ENCODE measurements around the gene ENDOV.

ENDOV gene

DNA sequence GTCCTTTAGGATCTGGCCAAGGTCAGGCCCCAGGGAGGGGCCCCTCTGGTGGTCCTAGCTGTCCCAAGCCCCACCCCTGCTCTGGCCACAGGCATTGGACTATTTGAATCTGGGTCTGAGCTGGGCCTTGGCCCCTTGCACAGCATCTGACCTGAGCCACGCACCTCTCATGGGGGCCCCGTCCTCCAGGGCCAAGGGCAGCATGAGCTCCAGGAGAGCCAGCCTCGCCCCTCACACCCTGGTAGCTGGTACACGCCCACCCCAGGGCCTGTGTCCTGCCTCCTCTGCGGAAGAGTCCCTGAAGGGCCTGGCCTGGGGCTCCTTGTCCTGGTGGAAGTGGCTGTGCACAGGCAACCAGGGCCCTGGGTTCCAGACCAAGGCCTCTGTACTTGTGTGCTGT is 23.8 kb downstream of the ENDOV start:
- Histone ChIP-seq H3K27me3 (replicated peaks in 2 of 5; ENCODE audit: control insufficient read depth in 4 of 5, insufficient read depth in 5 of 5, low read length in 4 of 5) (peaks cover 0 to 4% (median 0%) of the 10 kb centered on the region in 5 experiments), H3K36me3 (ENCODE audit: control insufficient read depth in 4 of 4, insufficient read depth in 4 of 4, low read length in 3 of 4) (no peaks in the 10 kb centered on the region), H3K9me3 (ENCODE audit: control extremely low read depth in 1 of 5, control insufficient read depth in 4 of 5, insufficient read depth in 2 of 5, low read depth in 1 of 5, low read length in 4 of 5) (no peaks in the 10 kb centered on the region), H3K27ac (ENCODE audit: insufficient read depth in 1 of 2, low read depth in 1 of 2, low read length in 2 of 2, poor library complexity in 1 of 2, severe bottlenecking in 2 of 2) (no peak overlapping the region), H3K4me3 (ENCODE audit: control insufficient read depth in 1 of 7, extremely low read depth in 1 of 7, insufficient read depth in 4 of 7, low read depth in 2 of 7, low read length in 6 of 7) (no peak overlapping the region), H3K4me1 (ENCODE audit: control extremely low read depth in 1 of 4, control insufficient read depth in 4 of 4, insufficient read depth in 4 of 4, low read length in 3 of 4) (no peaks in the 10 kb centered on the region)
- no peak for DNase-seq
- CTCF ChIA-PET, result interaction anchor here (1.1 to 4.3 kb wide), 2 partner anchors 11 to 193 kb away, joined by 3 to 14 read pairs; no protein-coding TSS in a partner anchor
- POLR2A ChIA-PET, result no interaction called here
- 97% methylated on average over 5 of the region's 5 CpGs for WGBS (ENCODE audit: insufficient coverage)

DNA sequence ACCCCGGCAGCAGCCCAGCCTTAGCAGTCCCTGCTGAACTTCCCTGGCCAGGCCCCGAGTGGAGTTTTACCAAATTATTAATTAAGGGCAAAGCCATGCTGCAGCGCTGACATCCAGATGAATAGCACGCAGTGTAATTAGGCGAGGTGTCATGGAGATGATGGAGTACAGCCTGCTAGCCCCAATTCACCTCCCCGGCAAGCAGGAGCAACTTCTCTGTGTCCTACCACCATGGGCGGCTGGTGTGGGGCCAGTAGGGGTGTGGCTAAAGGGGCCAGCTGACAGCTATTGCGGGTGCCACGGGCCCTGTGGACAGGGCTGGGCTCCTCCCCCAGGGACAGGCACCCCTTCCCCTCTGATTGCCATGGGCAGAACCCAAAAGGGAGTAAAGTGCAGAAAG is 24.5 kb downstream of the ENDOV start:
- DNase-seq, result no peak
- H3K36me3 ChIP-seq (ENCODE audit: control insufficient read depth in 4 of 4, insufficient read depth in 4 of 4, low read length in 3 of 4), result no peaks in the 10 kb centered on the region
- H3K9me3 ChIP-seq (ENCODE audit: control extremely low read depth in 1 of 5, control insufficient read depth in 4 of 5, insufficient read depth in 2 of 5, low read depth in 1 of 5, low read length in 4 of 5), result no peaks in the 10 kb centered on the region
- WGBS (ENCODE audit: insufficient coverage), result 97% methylated on average over 7 of the region's 9 CpGs
- no peak overlapping the region for H3K27ac ChIP-seq (ENCODE audit: insufficient read depth in 1 of 2, low read depth in 1 of 2, low read length in 2 of 2, poor library complexity in 1 of 2, severe bottlenecking in 2 of 2)
- ChIA-PET CTCF (interaction anchor here (1.1 to 4.3 kb wide), 2 partner anchors 12 to 192 kb away, joined by 3 to 14 read pairs; no protein-coding TSS in a partner anchor), POLR2A (no interaction called here)
- H3K27me3 ChIP-seq (replicated peaks in 2 of 5; ENCODE audit: control insufficient read depth in 4 of 5, insufficient read depth in 5 of 5, low read length in 4 of 5), result peaks cover 0 to 4% (median 0%) of the 10 kb centered on the region in 5 experiments
- no peak overlapping the region for H3K4me3 ChIP-seq (ENCODE audit: control insufficient read depth in 1 of 7, extremely low read depth in 1 of 7, insufficient read depth in 4 of 7, low read depth in 2 of 7, low read length in 6 of 7)
- H3K4me1 ChIP-seq (ENCODE audit: control extremely low read depth in 1 of 4, control insufficient read depth in 4 of 4, insufficient read depth in 4 of 4, low read length in 3 of 4), result no peaks in the 10 kb centered on the region

DNA sequence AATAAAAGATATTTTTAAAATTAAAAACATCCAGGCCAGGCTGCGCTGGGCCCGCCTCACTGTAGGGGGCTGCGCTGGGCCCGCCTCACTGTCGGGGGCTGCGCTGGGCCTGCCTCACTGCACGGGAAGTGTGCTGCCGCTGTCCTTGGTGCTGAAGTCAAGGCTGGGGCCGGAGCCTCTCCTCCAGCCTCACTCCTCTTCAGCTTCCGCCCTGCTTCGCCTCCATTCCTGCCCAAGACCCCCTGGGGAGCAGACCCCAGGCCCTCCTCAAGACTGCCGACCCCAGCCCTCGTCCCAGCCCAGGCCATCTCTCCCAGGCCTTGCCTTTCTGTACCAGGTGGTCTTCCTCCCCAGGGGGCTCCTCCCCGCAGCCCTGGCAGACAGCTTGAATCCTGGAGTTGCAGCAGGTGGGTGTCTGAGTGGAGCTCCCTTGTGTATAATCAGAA is 26.2 kb downstream of the ENDOV start:
- POLR2A ChIA-PET, result interaction anchor here (0.6 kb wide), 1 partner anchor 38 kb away, joined by 4 read pairs; no protein-coding TSS in a partner anchor
- Histone ChIP-seq H3K4me1 (ENCODE audit: control extremely low read depth in 1 of 4, control insufficient read depth in 4 of 4, insufficient read depth in 4 of 4, low read length in 3 of 4) (no peaks in the 10 kb centered on the region), H3K4me3 (ENCODE audit: control insufficient read depth in 1 of 7, extremely low read depth in 1 of 7, insufficient read depth in 4 of 7, low read depth in 2 of 7, low read length in 6 of 7) (no peak overlapping the region), H3K27ac (ENCODE audit: insufficient read depth in 1 of 2, low read depth in 1 of 2, low read length in 2 of 2, poor library complexity in 1 of 2, severe bottlenecking in 2 of 2) (no peak overlapping the region), H3K36me3 (ENCODE audit: control insufficient read depth in 4 of 4, insufficient read depth in 4 of 4, low read length in 3 of 4) (no peaks in the 10 kb centered on the region), H3K27me3 (replicated peaks in 2 of 5; ENCODE audit: control insufficient read depth in 4 of 5, insufficient read depth in 5 of 5, low read length in 4 of 5) (peaks cover 0 to 4% (median 0%) of the 10 kb centered on the region in 5 experiments), H3K9me3 (ENCODE audit: control extremely low read depth in 1 of 5, control insufficient read depth in 4 of 5, insufficient read depth in 2 of 5, low read depth in 1 of 5, low read length in 4 of 5) (no peaks in the 10 kb centered on the region)
- WGBS (ENCODE audit: insufficient coverage), result 61% methylated on average over 12 of the region's 14 CpGs
- CTCF ChIA-PET, result interaction anchor here (4.3 kb wide), 1 partner anchor 13 kb away, joined by 14 read pairs; no protein-coding TSS in a partner anchor
- DNase-seq, result peak; percentile 38 to 79 (median 77)

DNA sequence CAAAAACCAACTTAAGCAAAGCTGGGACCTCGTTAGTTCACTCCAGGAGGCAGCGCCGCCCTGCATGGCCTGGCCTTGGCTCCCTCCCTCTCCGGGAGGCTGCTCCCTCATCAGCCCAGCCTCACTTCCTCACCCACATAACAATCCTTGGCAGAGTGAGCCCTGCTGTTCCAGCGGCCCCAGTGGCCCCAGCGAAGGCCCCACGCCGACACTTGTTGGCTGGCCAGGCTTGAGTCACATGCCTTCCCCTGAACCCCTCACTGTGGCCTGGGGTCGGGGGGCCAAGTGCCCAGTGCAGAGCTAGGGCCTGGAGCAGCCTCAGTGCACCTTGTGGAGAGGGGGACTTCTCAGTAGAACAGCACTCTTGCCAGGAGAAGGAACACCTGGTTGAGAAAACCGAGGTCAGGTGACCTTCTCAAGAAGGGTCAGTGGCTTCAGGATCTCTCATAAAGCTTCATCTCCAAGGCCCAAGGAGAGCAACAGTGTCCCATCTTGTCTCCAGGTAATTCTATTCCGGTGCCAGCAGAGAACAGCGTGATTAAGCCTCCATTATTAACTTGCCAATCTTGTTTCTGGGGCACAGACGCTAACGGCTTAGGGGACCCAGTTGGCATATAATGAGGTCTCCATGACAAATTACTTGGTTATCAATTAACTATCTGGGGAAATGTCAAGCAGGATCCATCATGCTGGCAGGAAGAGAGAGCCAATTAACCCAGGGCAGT is 26.8 kb downstream of the ENDOV start:
- Histone ChIP-seq H3K4me3 (ENCODE audit: control insufficient read depth in 1 of 7, extremely low read depth in 1 of 7, insufficient read depth in 4 of 7, low read depth in 2 of 7, low read length in 6 of 7) (no peak overlapping the region), H3K27ac (ENCODE audit: insufficient read depth in 1 of 2, low read depth in 1 of 2, low read length in 2 of 2, poor library complexity in 1 of 2, severe bottlenecking in 2 of 2) (no peak overlapping the region), H3K27me3 (replicated peaks in 2 of 5; ENCODE audit: control insufficient read depth in 4 of 5, insufficient read depth in 5 of 5, low read length in 4 of 5) (peaks cover 0 to 6% (median 0%) of the 10 kb centered on the region in 5 experiments), H3K36me3 (ENCODE audit: control insufficient read depth in 4 of 4, insufficient read depth in 4 of 4, low read length in 3 of 4) (no peaks in the 10 kb centered on the region), H3K4me1 (ENCODE audit: control extremely low read depth in 1 of 4, control insufficient read depth in 4 of 4, insufficient read depth in 4 of 4, low read length in 3 of 4) (no peaks in the 10 kb centered on the region), H3K9me3 (ENCODE audit: control extremely low read depth in 1 of 5, control insufficient read depth in 4 of 5, insufficient read depth in 2 of 5, low read depth in 1 of 5, low read length in 4 of 5) (no peaks in the 10 kb centered on the region)
- ChIA-PET POLR2A (no interaction called here), CTCF (interaction anchor here (4.3 kb wide), 1 partner anchor 14 kb away, joined by 14 read pairs; no protein-coding TSS in a partner anchor)
- WGBS (ENCODE audit: insufficient coverage), result 97% methylated on average over 11 of the region's 14 CpGs
- DNase-seq, result no peak

DNA sequence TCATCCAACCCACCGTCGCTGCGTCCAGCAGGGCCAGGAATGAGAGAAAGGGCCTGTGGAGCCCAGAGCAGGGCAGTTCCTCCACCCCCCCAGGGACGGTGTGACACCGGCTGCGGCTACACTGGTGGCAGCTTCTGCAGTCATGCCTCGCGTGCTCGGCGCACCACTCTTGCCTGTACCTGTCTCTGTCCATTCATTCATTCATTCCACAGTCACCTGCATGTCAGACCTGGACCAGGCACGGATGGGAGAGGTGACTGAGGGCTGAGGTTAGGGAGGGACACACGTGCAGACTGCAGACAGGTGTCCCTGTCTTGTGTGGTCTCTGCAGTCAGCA is 27.3 kb downstream of the ENDOV start:
- POLR2A ChIA-PET, result no interaction called here

DNA sequence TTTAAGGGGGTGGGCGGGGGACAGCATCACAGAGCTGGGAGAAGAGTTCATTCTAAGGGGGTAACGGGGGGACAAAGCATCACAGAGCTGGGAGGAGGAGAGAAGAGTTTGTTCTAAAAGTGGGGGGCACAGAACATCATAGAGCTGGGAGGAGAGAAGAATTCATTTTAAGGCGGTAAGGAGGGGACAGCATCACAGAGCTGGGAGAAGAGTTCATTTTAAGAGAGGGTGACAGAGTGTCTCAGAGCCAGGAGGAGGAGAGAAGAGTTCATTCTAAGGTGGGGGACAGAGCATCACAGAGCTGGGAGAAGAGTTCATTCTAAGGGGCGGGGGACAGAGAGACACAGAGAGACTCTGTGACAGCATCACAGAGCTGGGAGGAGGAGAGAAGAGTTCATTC is 27.8 kb downstream of the ENDOV start:
- no peak overlapping the region for H3K27ac ChIP-seq (ENCODE audit: insufficient read depth in 1 of 2, low read depth in 1 of 2, low read length in 2 of 2, poor library complexity in 1 of 2, severe bottlenecking in 2 of 2)
- no peaks in the 10 kb centered on the region for H3K36me3 ChIP-seq (ENCODE audit: control insufficient read depth in 4 of 4, insufficient read depth in 4 of 4, low read length in 3 of 4)
- DNase-seq, result no peak
- CTCF ChIA-PET, result no interaction called here
- no peaks in the 10 kb centered on the region for H3K4me1 ChIP-seq (ENCODE audit: control extremely low read depth in 1 of 4, control insufficient read depth in 4 of 4, insufficient read depth in 4 of 4, low read length in 3 of 4)
- H3K9me3 ChIP-seq (ENCODE audit: control extremely low read depth in 1 of 5, control insufficient read depth in 4 of 5, insufficient read depth in 2 of 5, low read depth in 1 of 5, low read length in 4 of 5), result no peaks in the 10 kb centered on the region
- POLR2A ChIA-PET, result no interaction called here
- peaks cover 0 to 6% (median 0%) of the 10 kb centered on the region in 5 experiments for H3K27me3 ChIP-seq (replicated peaks in 2 of 5; ENCODE audit: control insufficient read depth in 4 of 5, insufficient read depth in 5 of 5, low read length in 4 of 5)
- H3K4me3 ChIP-seq (ENCODE audit: control insufficient read depth in 1 of 7, extremely low read depth in 1 of 7, insufficient read depth in 4 of 7, low read depth in 2 of 7, low read length in 6 of 7), result no peak overlapping the region
- WGBS (ENCODE audit: insufficient coverage), result 97% methylated on average over 3 of the region's 4 CpGs

More for the DNA sequence above, 27.3 kb downstream of the ENDOV start:
- no peak overlapping the region for H3K27ac ChIP-seq (ENCODE audit: insufficient read depth in 1 of 2, low read depth in 1 of 2, low read length in 2 of 2, poor library complexity in 1 of 2, severe bottlenecking in 2 of 2)
- H3K27me3 ChIP-seq (replicated peaks in 2 of 5; ENCODE audit: control insufficient read depth in 4 of 5, insufficient read depth in 5 of 5, low read length in 4 of 5), result peaks cover 0 to 6% (median 0%) of the 10 kb centered on the region in 5 experiments
- CTCF ChIA-PET, result no interaction called here
- no peaks in the 10 kb centered on the region for H3K36me3 ChIP-seq (ENCODE audit: control insufficient read depth in 4 of 4, insufficient read depth in 4 of 4, low read length in 3 of 4)
- H3K9me3 ChIP-seq (ENCODE audit: control extremely low read depth in 1 of 5, control insufficient read depth in 4 of 5, insufficient read depth in 2 of 5, low read depth in 1 of 5, low read length in 4 of 5), result no peaks in the 10 kb centered on the region
- no peak overlapping the region for H3K4me3 ChIP-seq (ENCODE audit: control insufficient read depth in 1 of 7, extremely low read depth in 1 of 7, insufficient read depth in 4 of 7, low read depth in 2 of 7, low read length in 6 of 7)
- H3K4me1 ChIP-seq (ENCODE audit: control extremely low read depth in 1 of 4, control insufficient read depth in 4 of 4, insufficient read depth in 4 of 4, low read length in 3 of 4), result no peaks in the 10 kb centered on the region
- WGBS (ENCODE audit: insufficient coverage), result 89% methylated on average over 4 of the region's 12 CpGs
- no peak for DNase-seq

DNA sequence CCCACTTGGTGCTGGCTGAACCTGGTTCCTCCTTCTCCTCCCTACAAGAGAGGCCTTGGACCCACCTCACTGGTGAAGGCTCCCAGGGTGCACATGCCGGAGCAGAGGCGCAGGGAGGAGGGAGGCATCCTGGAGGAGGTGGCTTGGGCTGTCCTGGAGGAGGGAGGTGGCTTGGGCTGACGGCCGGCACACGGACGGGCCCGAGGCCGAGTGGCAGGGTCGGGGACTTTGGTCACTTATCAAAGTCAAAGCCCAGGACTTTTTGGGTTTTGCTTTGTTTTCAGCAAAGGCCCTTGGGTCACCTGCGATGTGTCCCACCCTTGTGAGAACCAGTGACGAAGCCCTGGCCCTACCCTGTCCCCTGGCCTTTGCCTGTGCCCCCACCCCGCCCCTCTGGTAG is 28.5 kb downstream of the ENDOV start:
- WGBS (ENCODE audit: insufficient coverage), result 66% methylated on average over 11 of the region's 12 CpGs
- Histone ChIP-seq H3K9me3 (ENCODE audit: control extremely low read depth in 1 of 5, control insufficient read depth in 4 of 5, insufficient read depth in 2 of 5, low read depth in 1 of 5, low read length in 4 of 5) (no peaks in the 10 kb centered on the region), H3K27ac (ENCODE audit: insufficient read depth in 1 of 2, low read depth in 1 of 2, low read length in 2 of 2, poor library complexity in 1 of 2, severe bottlenecking in 2 of 2) (no peak overlapping the region), H3K4me1 (ENCODE audit: control extremely low read depth in 1 of 4, control insufficient read depth in 4 of 4, insufficient read depth in 4 of 4, low read length in 3 of 4) (no peaks in the 10 kb centered on the region), H3K4me3 (ENCODE audit: control insufficient read depth in 1 of 7, extremely low read depth in 1 of 7, insufficient read depth in 4 of 7, low read depth in 2 of 7, low read length in 6 of 7) (no peak overlapping the region), H3K27me3 (replicated peaks in 2 of 5; ENCODE audit: control insufficient read depth in 4 of 5, insufficient read depth in 5 of 5, low read length in 4 of 5) (peaks cover 0 to 6% (median 0%) of the 10 kb centered on the region in 5 experiments), H3K36me3 (ENCODE audit: control insufficient read depth in 4 of 4, insufficient read depth in 4 of 4, low read length in 3 of 4) (no peaks in the 10 kb centered on the region)
- CTCF ChIA-PET, result no interaction called here
- no peak for DNase-seq
- POLR2A ChIA-PET, result no interaction called here
